SK-N-SH treated with all-trans-retinoic acid at 6 μM for 48 hours (cell line): ENCODE measurements around the gene GPS2.

Experiments used
- ATAC-seq: fragments of 200-7000 bp; cut with Tn5 transposase; 3 replicates; pipeline ENCODE4 v1.9.1; 2020; ENCODE audit warnings: mild to moderate bottlenecking, moderate library complexity
- ARNTL ChIP-seq: fragments of 450-650 bp; formaldehyde crosslinking; IDR thresholded peaks from 2 replicates; pipeline ENCODE4 v1.5.0; 2020; ENCODE audit warnings: low read depth, mild to moderate bottlenecking, moderate library complexity, borderline replicate concordance
- BACH2 ChIP-seq: fragments of 250-450 bp; sonication (Bioruptor Pico); IDR thresholded peaks from 2 replicates; pipeline ENCODE4 v1.9.0; 2021; ENCODE audit warnings: mild to moderate bottlenecking, borderline replicate concordance
- CSDC2 ChIP-seq: fragments of 250-450 bp; sonication (Bioruptor Pico); IDR thresholded peaks from 2 replicates; pipeline ENCODE4 v1.5.0; 2020; ENCODE audit warnings: mild to moderate bottlenecking, moderate library complexity
- ESRRG ChIP-seq: fragments of 250-450 bp; sonication (Bioruptor Pico); IDR thresholded peaks from 2 replicates; pipeline ENCODE4 v1.6.1; 2021; ENCODE audit warnings: mild to moderate bottlenecking
- GLIS3 ChIP-seq: fragments of 250-450 bp; sonication (Bioruptor Pico); IDR thresholded peaks from 2 replicates; pipeline ENCODE4 v1.5.0; 2020; ENCODE audit warnings: mild to moderate bottlenecking, moderate library complexity
- ISL1 ChIP-seq: fragments of 250-450 bp; sonication (Bioruptor Pico); IDR thresholded peaks from 2 replicates; pipeline ENCODE4 v2.1.2; 2022; ENCODE audit warnings: mild to moderate bottlenecking, moderate library complexity
- OSR1 ChIP-seq: fragments of 250-450 bp; sonication (Bioruptor Pico); IDR thresholded peaks from 2 replicates; pipeline ENCODE4 v1.8.0; 2022; ENCODE audit warnings: moderate library complexity, mild to moderate bottlenecking, inconsistent platforms
- PPARA ChIP-seq: fragments of 250-450 bp; sonication (Bioruptor Pico); IDR thresholded peaks from 2 replicates; pipeline ENCODE4 v1.5.0; 2020; ENCODE audit warnings: mild to moderate bottlenecking, borderline replicate concordance
- RARB ChIP-seq: fragments of 250-450 bp; sonication (Bioruptor Pico); IDR thresholded peaks from 2 replicates; pipeline ENCODE4 v1.8.0; 2021; ENCODE audit warnings: mild to moderate bottlenecking, moderate library complexity
- SNAI2 ChIP-seq: fragments of 250-450 bp; sonication (Bioruptor Pico); IDR thresholded peaks from 2 replicates; pipeline ENCODE4 v1.5.0; 2020; ENCODE audit warnings: mild to moderate bottlenecking, moderate library complexity
- TCF4 ChIP-seq: fragments of 250-450 bp; sonication (Bioruptor Pico); IDR thresholded peaks from 2 replicates; pipeline ENCODE4 v1.8.0; 2021; ENCODE audit warnings: mild to moderate bottlenecking, moderate library complexity, borderline replicate concordance
- TOX ChIP-seq: fragments of 250-450 bp; sonication (Bioruptor Pico); IDR thresholded peaks from 2 replicates; pipeline ENCODE4 v1.8.0; 2021; ENCODE audit warnings: mild to moderate bottlenecking, moderate library complexity, borderline replicate concordance
- ZC3H10 ChIP-seq: fragments of 250-450 bp; sonication (Bioruptor Pico); IDR thresholded peaks from 2 replicates; pipeline ENCODE4 v1.5.1; 2021; ENCODE audit warnings: mild to moderate bottlenecking, moderate library complexity
- ZFP3 ChIP-seq: fragments of 250-450 bp; sonication (Bioruptor Pico); IDR thresholded peaks from 2 replicates; pipeline ENCODE4 v1.5.0; 2020; ENCODE audit warnings: mild to moderate bottlenecking, moderate library complexity
- ZFP30 ChIP-seq: fragments of 450-650 bp; formaldehyde crosslinking; IDR thresholded peaks from 2 replicates; pipeline ENCODE4 v1.5.0; 2022; ENCODE audit warnings: mild to moderate bottlenecking, moderate library complexity
- ZNF565 ChIP-seq: fragments of 450-650 bp; formaldehyde crosslinking; conservative IDR thresholded peaks from 2 replicates; pipeline ENCODE4 v1.5.0; 2020; ENCODE audit warnings: low read depth, mild to moderate bottlenecking, moderate library complexity
- ZNF70 ChIP-seq: fragments of 450-650 bp; formaldehyde crosslinking; IDR thresholded peaks from 2 replicates; pipeline ENCODE4 v1.5.0; 2020; ENCODE audit warnings: mild to moderate bottlenecking, moderate library complexity
- TF ChIP-seq, protein P1 (sequence below): fragments of 250-450 bp; sonication (Bioruptor Pico); IDR thresholded peaks from 2 replicates; pipeline ENCODE4 v1.5.1; 2021; ENCODE audit warnings: mild to moderate bottlenecking, moderate library complexity
- TF ChIP-seq, protein P2 (sequence below): fragments of 250-450 bp; sonication (Bioruptor Pico); IDR thresholded peaks from 2 replicates; pipeline ENCODE4 v1.8.0; 2021; ENCODE audit warnings: low read depth, mild to moderate bottlenecking, moderate library complexity, borderline replicate concordance
- TF ChIP-seq, protein P3 (sequence below): fragments of 250-450 bp; sonication (Bioruptor Pico); IDR thresholded peaks from 2 replicates; pipeline ENCODE4 v1.5.1; 2020; ENCODE audit warnings: low read depth, mild to moderate bottlenecking, moderate library complexity

The GPS2 gene

DNA sequence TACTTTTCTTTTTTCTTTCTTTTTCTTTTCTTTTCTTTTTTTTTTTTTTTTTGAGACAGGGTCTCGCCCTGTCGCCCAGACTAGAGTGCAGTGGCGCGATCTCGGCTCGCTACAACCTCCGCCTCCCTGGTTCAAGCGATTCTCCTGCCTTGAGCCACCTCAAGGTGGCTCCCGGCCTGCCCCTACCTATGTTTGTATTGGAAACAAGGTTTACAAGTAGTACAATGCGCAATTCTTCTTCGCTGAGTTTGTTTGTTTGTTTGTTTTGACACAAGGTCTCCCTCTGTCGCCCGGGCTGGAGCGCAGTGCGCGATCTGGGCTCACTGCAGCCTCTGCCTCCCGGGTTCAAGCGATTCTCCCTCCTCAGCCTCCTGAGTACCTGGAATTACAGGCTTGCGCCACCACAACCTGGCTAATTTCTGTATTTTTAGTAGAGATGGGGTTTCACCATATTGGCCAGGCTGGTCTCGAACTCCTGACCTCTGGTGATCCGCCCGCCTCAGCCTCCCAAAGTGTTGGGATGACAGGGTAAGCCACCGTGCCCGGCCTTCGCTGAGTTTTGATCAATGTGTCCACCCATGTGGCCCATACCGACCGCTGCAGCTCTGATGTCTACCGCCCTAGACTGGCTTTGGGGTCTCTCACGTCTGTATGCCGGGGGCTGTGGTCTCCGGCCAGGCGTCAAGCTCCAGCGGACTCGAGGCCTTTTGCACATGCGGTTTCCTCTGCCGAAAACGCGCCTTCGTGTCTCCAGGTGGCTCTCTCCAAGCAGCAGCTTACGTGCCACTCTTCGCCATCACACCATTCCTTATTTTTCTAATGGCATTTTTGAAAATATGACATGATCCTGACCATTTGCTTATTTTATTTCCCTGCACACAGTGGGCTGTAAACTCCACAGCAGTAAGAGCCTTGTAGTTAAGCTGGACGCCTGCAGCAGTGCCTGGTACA, 19.7 kb downstream of the GPS2 start:
- TF ChIP-seq ISL1 (CRISPR knock-in tag) = no peak
- TF ChIP-seq, protein P1, sequence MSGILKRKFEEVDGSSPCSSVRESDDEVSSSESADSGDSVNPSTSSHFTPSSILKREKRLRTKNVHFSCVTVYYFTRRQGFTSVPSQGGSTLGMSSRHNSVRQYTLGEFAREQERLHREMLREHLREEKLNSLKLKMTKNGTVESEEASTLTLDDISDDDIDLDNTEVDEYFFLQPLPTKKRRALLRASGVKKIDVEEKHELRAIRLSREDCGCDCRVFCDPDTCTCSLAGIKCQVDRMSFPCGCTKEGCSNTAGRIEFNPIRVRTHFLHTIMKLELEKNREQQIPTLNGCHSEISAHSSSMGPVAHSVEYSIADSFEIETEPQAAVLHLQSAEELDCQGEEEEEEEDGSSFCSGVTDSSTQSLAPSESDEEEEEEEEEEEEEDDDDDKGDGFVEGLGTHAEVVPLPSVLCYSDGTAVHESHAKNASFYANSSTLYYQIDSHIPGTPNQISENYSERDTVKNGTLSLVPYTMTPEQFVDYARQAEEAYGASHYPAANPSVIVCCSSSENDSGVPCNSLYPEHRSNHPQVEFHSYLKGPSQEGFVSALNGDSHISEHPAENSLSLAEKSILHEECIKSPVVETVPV (CRISPR knock-in tag) = no peak
- TF ChIP-seq RARB = no peak
- no peak for TF ChIP-seq ZNF565
- no peak for TF ChIP-seq PPARA (CRISPR knock-in tag)
- TF ChIP-seq, protein P2, sequence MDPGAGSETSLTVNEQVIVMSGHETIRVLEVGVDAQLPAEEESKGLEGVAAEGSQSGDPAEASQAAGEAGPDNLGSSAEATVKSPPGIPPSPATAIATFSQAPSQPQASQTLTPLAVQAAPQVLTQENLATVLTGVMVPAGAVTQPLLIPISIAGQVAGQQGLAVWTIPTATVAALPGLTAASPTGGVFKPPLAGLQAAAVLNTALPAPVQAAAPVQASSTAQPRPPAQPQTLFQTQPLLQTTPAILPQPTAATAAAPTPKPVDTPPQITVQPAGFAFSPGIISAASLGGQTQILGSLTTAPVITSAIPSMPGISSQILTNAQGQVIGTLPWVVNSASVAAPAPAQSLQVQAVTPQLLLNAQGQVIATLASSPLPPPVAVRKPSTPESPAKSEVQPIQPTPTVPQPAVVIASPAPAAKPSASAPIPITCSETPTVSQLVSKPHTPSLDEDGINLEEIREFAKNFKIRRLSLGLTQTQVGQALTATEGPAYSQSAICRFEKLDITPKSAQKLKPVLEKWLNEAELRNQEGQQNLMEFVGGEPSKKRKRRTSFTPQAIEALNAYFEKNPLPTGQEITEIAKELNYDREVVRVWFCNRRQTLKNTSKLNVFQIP (CRISPR knock-in tag) = no peak
- TF ChIP-seq GLIS3 = no peak
- no peak for TF ChIP-seq ZC3H10 (CRISPR knock-in tag)
- TF ChIP-seq BACH2 (CRISPR knock-in tag) = no peak
- no peak for TF ChIP-seq ZFP3
- no peak for TF ChIP-seq ZFP30
- no peak for TF ChIP-seq ARNTL (CRISPR knock-in tag)
- TF ChIP-seq ESRRG = no peak
- TF ChIP-seq, all 23 proteins: peak for 0
- no peak for ATAC-seq

DNA sequence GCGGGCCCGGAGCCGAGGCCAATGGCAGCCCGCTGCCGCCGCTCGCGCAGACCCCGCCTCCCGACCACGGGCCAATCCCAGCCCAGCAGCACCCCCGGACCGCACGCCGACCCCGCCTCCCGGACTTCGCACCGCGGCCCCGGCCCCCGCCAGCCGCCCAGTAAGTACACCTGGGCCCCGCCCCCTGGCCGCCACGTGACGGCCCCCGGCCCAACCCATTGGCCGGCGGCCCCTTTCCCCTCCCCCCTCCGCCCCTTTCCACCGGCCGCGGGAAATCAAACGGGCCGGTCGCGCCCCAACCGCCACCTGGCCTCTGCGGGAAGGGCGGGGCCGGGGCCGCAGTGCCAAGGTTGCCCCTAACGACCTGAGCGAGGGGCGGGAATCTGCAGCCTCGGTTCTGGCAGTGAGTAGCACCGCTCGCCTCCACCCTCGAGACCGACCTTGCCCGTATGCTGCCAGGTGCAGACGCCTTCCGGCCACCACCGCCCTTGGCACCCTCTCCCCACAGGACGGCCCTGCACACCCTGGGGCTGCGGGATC, 20.5 kb downstream of the GPS2 start, which contains the start of gene YBX2:
Gene YBX2, minus strand, starts transcription at position 26 of the 540 bp plus-strand sequence. CDS start 139 bp downstream, outside the sequence.
- peak; percentile 58 for ATAC-seq
- TF ChIP-seq ZNF70 (CRISPR knock-in tag) = no peak
- no peak for TF ChIP-seq OSR1 (CRISPR knock-in tag)
- no peak for TF ChIP-seq ZFP30
- TF ChIP-seq ZNF565 = no peak
- TF ChIP-seq, protein P1 (CRISPR knock-in tag) = no peak
- TF ChIP-seq, protein P2 (CRISPR knock-in tag) = no peak
- TF ChIP-seq SNAI2 (CRISPR knock-in tag) = no peak
- no peak for TF ChIP-seq TCF4 (CRISPR knock-in tag)
- TF ChIP-seq BACH2 (CRISPR knock-in tag) = no peak
- TF ChIP-seq ZC3H10 (CRISPR knock-in tag) = no peak
- TF ChIP-seq ARNTL (CRISPR knock-in tag) = no peak
- TF ChIP-seq CSDC2 (CRISPR knock-in tag) = no peak
- TF ChIP-seq, protein P3, sequence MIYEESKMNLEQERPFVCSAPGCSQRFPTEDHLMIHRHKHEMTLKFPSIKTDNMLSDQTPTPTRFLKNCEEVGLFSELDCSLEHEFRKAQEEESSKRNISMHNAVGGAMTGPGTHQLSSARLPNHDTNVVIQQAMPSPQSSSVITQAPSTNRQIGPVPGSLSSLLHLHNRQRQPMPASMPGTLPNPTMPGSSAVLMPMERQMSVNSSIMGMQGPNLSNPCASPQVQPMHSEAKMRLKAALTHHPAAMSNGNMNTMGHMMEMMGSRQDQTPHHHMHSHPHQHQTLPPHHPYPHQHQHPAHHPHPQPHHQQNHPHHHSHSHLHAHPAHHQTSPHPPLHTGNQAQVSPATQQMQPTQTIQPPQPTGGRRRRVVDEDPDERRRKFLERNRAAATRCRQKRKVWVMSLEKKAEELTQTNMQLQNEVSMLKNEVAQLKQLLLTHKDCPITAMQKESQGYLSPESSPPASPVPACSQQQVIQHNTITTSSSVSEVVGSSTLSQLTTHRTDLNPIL (CRISPR knock-in tag) = no peak

DNA sequence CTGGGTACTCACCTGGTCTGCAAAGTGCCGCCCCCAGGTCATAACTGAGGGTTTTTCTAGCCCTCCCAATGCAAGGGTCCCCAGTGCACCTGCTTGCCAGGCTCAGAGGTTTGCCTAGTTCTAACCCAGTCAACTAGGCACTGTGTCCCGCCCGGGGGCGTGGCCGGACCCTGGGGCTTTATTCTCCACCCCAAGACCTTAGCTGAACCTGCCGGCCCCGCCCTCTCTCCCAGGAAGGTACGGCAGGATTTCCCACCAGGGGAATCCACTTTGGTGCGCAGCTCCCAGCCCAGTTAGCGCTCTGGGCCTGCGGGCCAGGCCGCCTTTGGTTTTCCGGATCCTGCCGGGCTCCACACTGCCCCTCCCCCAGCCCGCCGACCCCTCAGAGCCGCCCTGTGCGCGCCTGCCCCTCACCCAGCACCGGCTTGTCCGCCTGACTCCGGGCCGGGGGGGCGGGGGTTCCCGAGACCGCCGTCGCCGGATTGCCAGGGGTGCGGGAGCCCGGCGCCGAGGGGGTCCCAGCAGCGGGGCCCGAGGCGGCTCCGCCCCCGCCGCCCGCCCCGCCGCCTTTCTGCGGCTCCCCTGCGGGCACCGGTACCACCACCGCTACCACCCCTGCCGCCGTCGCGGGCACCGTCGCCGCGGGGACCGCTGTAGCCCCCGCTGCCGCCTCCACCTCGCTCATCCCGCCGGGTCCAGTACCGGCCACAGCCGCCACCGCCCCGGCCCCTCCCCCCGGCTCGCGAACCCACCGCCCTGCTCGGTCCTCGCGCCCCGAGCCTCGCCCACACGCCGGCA, 21.1 kb downstream of the GPS2 start:
- ATAC-seq = no peak
- no peak for TF ChIP-seq ARNTL (CRISPR knock-in tag)
- no peak for TF ChIP-seq OSR1 (CRISPR knock-in tag)
- TF ChIP-seq, protein P3 (CRISPR knock-in tag) = no peak
- TF ChIP-seq, protein P1 (CRISPR knock-in tag) = no peak
- no peak for TF ChIP-seq TCF4 (CRISPR knock-in tag)
- no peak for TF ChIP-seq TOX
- no peak for TF ChIP-seq GLIS3
- no peak for TF ChIP-seq ZNF70 (CRISPR knock-in tag)
